HL-60 (cell line): Measurements from ENCODE around the gene GTPBP1.

Source experiments
- CTCF ChIP-seq: IDR thresholded peaks from one replicate; pipeline ENCODE4 v1.5.1; 2011; ENCODE audit warnings: low read length, control low read depth, inconsistent platforms; ENCODE audit not compliant: insufficient read depth
- POLR2AphosphoS5 ChIP-seq: IDR thresholded peaks from 2 replicates; pipeline ENCODE4 v1.6.1; 2012; ENCODE audit warnings: low read depth
- REST ChIP-seq: IDR thresholded peaks from 2 replicates; pipeline ENCODE4 v1.6.1; 2012; ENCODE audit warnings: low read depth; ENCODE audit not compliant: insufficient replicate concordance
- SPI1 ChIP-seq: IDR thresholded peaks from 2 replicates; pipeline ENCODE4 v1.6.1; 2012; ENCODE audit warnings: low read depth, mild to moderate bottlenecking, borderline replicate concordance

GRCh38 chr22:38710866-38711265, 5.1 kb downstream of the GTPBP1 start:
- no peak for TF ChIP-seq CTCF
- no peak for TF ChIP-seq POLR2AphosphoS5
- TF ChIP-seq REST: no peak
- TF ChIP-seq SPI1: no peak
